Fibroblast of lung (primary cell): Measurements from ENCODE around the gene GNAL. TPM values are rescaled to one million over a fixed set of nuclear protein-coding genes. Genes with fewer than 3 reads are reported as not detected.

Experiments used
- DNase-seq, 2 donors: peaks; one replicate each; pipeline versions ENCODE4 v3.0.0 to v3.0.0-alpha.2; 2010; ENCODE audit warnings: low read depth in 2 of 2
- H2AFZ ChIP-seq: 2 replicates; pipeline ENCODE4 v1.5.1; 2012; ENCODE audit warnings: low read length, control low read depth, inconsistent platforms
- H3K27ac ChIP-seq: 2 replicates; pipeline ENCODE4 v1.5.1; 2011; ENCODE audit warnings: low read length, control low read depth; ENCODE audit not compliant: insufficient read depth
- H3K27me3 ChIP-seq: 2 replicates; pipeline ENCODE4 v1.5.1; 2011; ENCODE audit warnings: mild to moderate bottlenecking, low read length; ENCODE audit not compliant: control insufficient read depth, insufficient read depth
- H3K36me3 ChIP-seq: 2 replicates; pipeline ENCODE4 v1.5.1; 2011; ENCODE audit warnings: low read length; ENCODE audit not compliant: control insufficient read depth, insufficient read depth
- H3K4me1 ChIP-seq: 2 replicates; pipeline ENCODE4 v1.5.1; 2011; ENCODE audit warnings: low read length; ENCODE audit not compliant: control insufficient read depth, insufficient read depth; ENCODE audit errors: extremely low read depth
- H3K4me2 ChIP-seq: 2 replicates; pipeline ENCODE4 v1.5.1; 2011; ENCODE audit warnings: low read length, control low read depth; ENCODE audit not compliant: insufficient read depth; ENCODE audit errors: extremely low read depth
- H3K4me3 ChIP-seq, 4 experiments: fragments of 200-600 bp in 1 of 4; sonication (generic) in 1 of 4; replicated peaks in 1 of 4; 2 replicates each; pipeline ENCODE4 v1.5.1; 2011 to 2016; ENCODE audit warnings: low read length in 4 of 4, low read depth in 3 of 4, mild to moderate bottlenecking in 3 of 4, control low read depth in 2 of 4, inconsistent platforms in 1 of 4, mixed read lengths in 1 of 4; ENCODE audit not compliant: insufficient read depth in 1 of 4; ENCODE audit errors: control extremely low read depth in 1 of 4
- H3K79me2 ChIP-seq: 2 replicates; pipeline ENCODE4 v1.5.1; 2012; ENCODE audit warnings: mild to moderate bottlenecking, low read length, inconsistent platforms; ENCODE audit not compliant: control insufficient read depth, insufficient read depth
- H3K9ac ChIP-seq: 2 replicates; pipeline ENCODE4 v1.5.1; 2011; ENCODE audit warnings: mild to moderate bottlenecking, low read length, control low read depth; ENCODE audit not compliant: insufficient read depth
- H3K9me3 ChIP-seq: 2 replicates; pipeline ENCODE4 v1.5.1; 2012; ENCODE audit warnings: low read depth, low read length; ENCODE audit not compliant: control insufficient read depth, insufficient read depth
- H4K20me1 ChIP-seq: 2 replicates; pipeline ENCODE4 v1.5.1; 2011; ENCODE audit warnings: low read length; ENCODE audit not compliant: control insufficient read depth, insufficient read depth; ENCODE audit errors: extremely low read depth
- CTCF ChIP-seq, 2 donors: IDR thresholded peaks in 1 of 2; conservative IDR thresholded peaks in 1 of 2; 1 replicate in 1 of 2; 2 replicates in 1 of 2; pipeline ENCODE4 v1.5.1; 2011 to 2012; ENCODE audit warnings: low read length in 2 of 2, control low read depth in 1 of 2, inconsistent platforms in 1 of 2, low read depth in 1 of 2, mild to moderate bottlenecking in 1 of 2
- EZH2 ChIP-seq: IDR thresholded peaks from 2 replicates; pipeline ENCODE4 v1.5.1; 2012; ENCODE audit warnings: low read length, control low read depth, mild to moderate bottlenecking; ENCODE audit errors: missing control alignments
- polyA plus RNA-seq, 2 donors: library from polyadenylated mRNA; depleted of rRNA in 1 of 2; stranded (reverse) in 1 of 2; unstranded in 1 of 2; fragments of >200 nt; gene quantifications; 2 replicates each; pipeline ENCODE4 v1.2.1, GENCODE V29; 2011 to 2012; ENCODE audit warnings: missing spikeins in 1 of 2
- total RNA-seq: library from RNA; depleted of rRNA; stranded (reverse); fragments of >200 nt; gene quantifications from 2 replicates; pipeline ENCODE4 v1.2.1, GENCODE V29; 2014

Gene GNAL
- total and polyA plus RNA-seq, 2 donors (not counting 1 experiment from before 2014, with no cell fraction given): 0.05 to 0.50 TPM

GRCh38 chr18:11661430-11661829, 27.6 kb upstream of the GNAL start:
- Histone ChIP-seq H2AFZ (no peak overlapping the region), H3K4me1 (no peaks in the 10 kb centered on the region), H3K27me3 (no peaks in the 10 kb centered on the region), H3K27ac (no peak overlapping the region), H3K9me3 (no peaks in the 10 kb centered on the region), H4K20me1 (no peaks in the 10 kb centered on the region), H3K4me3 (no peak overlapping the region), H3K4me2 (no peak overlapping the region), H3K9ac (no peak overlapping the region), H3K36me3 (no peaks in the 10 kb centered on the region), H3K79me2 (no peaks in the 10 kb centered on the region)
- TF ChIP-seq CTCF (conservative IDR thresholded peaks at IDR 0.05 in 1 of 2, IDR thresholded peaks at IDR 0.05 in 1 of 2; ENCODE audit: low read depth in 1 of 2, low read length in 2 of 2) (no peak), EZH2 (no peak)
- no peak for DNase-seq

GRCh38 chr18:11663439-11664029, 25.5 kb upstream of the GNAL start:
- Histone ChIP-seq H3K27me3 (no peaks in the 10 kb centered on the region), H3K4me1 (no peaks in the 10 kb centered on the region), H3K4me3 (no peak overlapping the region), H3K9me3 (no peaks in the 10 kb centered on the region), H2AFZ (no peak overlapping the region), H3K36me3 (no peaks in the 10 kb centered on the region), H3K27ac (no peak overlapping the region), H3K79me2 (no peaks in the 10 kb centered on the region), H3K9ac (no peak overlapping the region), H3K4me2 (no peak overlapping the region), H4K20me1 (no peaks in the 10 kb centered on the region)
- TF ChIP-seq CTCF (conservative IDR thresholded peaks at IDR 0.05 in 1 of 2, IDR thresholded peaks at IDR 0.05 in 1 of 2; ENCODE audit: low read depth in 1 of 2, low read length in 2 of 2): no peak
- no peak for TF ChIP-seq EZH2
- DNase-seq: no peak

GRCh38 chr18:11664286-11664685, 24.8 kb upstream of the GNAL start:
- Histone ChIP-seq H2AFZ (no peak overlapping the region), H4K20me1 (no peaks in the 10 kb centered on the region), H3K36me3 (no peaks in the 10 kb centered on the region), H3K4me3 (no peak overlapping the region), H3K79me2 (no peaks in the 10 kb centered on the region), H3K27ac (no peak overlapping the region), H3K4me1 (no peaks in the 10 kb centered on the region), H3K4me2 (no peak overlapping the region), H3K9ac (no peak overlapping the region), H3K9me3 (no peaks in the 10 kb centered on the region), H3K27me3 (no peaks in the 10 kb centered on the region)
- no peak for DNase-seq
- TF ChIP-seq CTCF (conservative IDR thresholded peaks at IDR 0.05 in 1 of 2, IDR thresholded peaks at IDR 0.05 in 1 of 2; ENCODE audit: low read depth in 1 of 2, low read length in 2 of 2) (no peak), EZH2 (no peak)
